ENCODE results near the gene LRRC4. TPM values are rescaled to one million over a fixed set of nuclear protein-coding genes. Genes with fewer than 3 reads are reported as not detected.

The LRRC4 gene
- total RNA-seq, 2 donors from 2014 or later = 2.9 to 7.2 TPM

DNA sequence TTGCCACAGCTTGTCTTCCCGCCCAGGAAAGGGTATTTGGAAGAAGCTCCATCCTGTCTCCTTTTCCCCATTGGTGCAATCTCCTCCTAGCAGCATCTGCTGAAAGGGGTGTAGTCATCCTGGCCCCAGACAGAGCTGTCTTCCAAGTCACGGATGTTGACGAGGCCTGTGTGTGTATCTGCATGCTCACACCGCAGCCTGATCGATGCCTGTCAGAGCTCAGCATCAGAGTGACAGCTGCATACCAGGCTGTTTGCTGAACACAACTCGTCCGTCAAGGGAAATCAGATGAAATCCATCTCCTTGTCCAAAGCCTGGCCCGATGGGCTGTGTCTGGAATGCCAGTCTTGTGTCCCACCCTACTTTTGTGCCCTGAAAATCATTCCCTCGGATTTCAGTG lies 21.2 kb upstream of the LRRC4 start:
- no peak overlapping the region for H3K4me3 ChIP-seq
- no peak for DNase-seq (ENCODE audit: low spot score)
- no peak overlapping the region for H3K27ac ChIP-seq
- H3K36me3 ChIP-seq = no peaks in the 10 kb centered on the region
- no peaks in the 10 kb centered on the region for H3K9me3 ChIP-seq
- H3K27me3 ChIP-seq = no peaks in the 10 kb centered on the region
- peaks cover 0 to 6% of the 10 kb centered on the region in 2 donors for H3K4me1 ChIP-seq
- TF ChIP-seq, protein P1, sequence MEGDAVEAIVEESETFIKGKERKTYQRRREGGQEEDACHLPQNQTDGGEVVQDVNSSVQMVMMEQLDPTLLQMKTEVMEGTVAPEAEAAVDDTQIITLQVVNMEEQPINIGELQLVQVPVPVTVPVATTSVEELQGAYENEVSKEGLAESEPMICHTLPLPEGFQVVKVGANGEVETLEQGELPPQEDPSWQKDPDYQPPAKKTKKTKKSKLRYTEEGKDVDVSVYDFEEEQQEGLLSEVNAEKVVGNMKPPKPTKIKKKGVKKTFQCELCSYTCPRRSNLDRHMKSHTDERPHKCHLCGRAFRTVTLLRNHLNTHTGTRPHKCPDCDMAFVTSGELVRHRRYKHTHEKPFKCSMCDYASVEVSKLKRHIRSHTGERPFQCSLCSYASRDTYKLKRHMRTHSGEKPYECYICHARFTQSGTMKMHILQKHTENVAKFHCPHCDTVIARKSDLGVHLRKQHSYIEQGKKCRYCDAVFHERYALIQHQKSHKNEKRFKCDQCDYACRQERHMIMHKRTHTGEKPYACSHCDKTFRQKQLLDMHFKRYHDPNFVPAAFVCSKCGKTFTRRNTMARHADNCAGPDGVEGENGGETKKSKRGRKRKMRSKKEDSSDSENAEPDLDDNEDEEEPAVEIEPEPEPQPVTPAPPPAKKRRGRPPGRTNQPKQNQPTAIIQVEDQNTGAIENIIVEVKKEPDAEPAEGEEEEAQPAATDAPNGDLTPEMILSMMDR (IDR thresholded peaks at IDR 0.05) = no peak

DNA sequence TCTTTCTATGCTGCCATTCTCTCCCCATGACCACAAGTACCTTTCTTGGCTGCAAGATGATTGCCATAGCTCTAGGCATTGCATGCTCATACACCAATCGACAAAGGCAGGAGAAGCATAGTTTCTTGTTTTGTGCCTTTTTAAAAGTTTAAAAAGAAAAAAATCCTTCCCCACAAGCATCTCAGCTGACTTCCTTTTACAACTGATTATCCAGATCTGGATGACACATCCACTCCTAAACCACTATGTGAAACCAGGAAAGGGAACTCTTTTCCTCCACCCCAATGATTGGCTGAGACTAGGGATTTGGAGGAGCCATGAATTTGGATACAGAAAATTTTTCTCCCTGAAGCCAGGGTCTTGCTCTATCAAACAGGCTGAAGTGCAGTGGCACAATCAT lies 14.5 kb upstream of the LRRC4 start:
- TF ChIP-seq, protein P1 (IDR thresholded peaks at IDR 0.05) = no peak
- Histone ChIP-seq H3K36me3 (no peaks in the 10 kb centered on the region), H3K27ac (no peak overlapping the region), H3K4me3 (no peak overlapping the region), H3K9me3 (no peaks in the 10 kb centered on the region), H3K4me1 (no peaks in the 10 kb centered on the region), H3K27me3 (no peaks in the 10 kb centered on the region)
- no peak for DNase-seq (ENCODE audit: low spot score)

DNA sequence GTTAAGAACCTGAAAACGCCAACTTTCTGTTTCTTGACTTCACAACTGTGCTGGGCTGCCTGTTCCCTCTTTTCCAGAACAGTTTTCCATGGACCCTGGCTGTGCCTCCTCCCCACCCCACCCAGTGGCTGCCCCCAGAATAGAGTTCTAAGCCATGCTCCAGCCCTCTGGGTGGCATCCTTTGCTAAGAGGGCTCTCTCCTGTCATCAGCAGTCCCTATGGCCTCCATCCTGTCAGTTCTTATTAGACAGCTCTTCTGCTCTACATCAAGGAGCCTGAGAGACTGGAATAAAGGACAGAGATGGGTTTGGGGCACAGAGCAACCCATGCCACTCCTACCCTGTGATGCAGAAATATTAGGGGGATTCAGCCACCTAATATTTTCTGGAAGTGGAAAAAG lies 13.9 kb upstream of the LRRC4 start:
- Histone ChIP-seq H3K4me3 (no peak overlapping the region), H3K9me3 (no peaks in the 10 kb centered on the region), H3K36me3 (no peaks in the 10 kb centered on the region), H3K27ac (no peak overlapping the region), H3K4me1 (no peaks in the 10 kb centered on the region), H3K27me3 (no peaks in the 10 kb centered on the region)
- TF ChIP-seq, protein P1 (IDR thresholded peaks at IDR 0.05) = no peak
- DNase-seq (ENCODE audit: low spot score) = no peak

DNA sequence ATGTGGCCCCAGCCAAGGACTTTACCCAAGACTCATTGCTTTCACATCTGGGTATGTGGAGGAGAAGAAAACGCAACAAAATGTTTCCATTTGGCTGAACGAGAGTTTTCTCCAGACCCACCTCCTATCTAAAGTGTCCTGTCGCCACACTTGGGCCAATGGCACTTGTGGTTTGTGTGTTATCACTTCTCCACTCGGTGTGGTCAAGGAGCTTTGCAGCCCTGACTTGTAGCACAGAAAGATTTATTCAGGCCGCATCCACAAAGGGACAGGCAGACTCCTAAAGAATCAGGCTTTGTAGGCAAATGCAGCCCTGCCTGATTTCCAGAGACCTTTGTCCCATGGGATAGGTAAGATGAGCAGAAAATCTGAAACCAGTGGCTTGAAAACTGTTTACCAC lies 12.8 kb upstream of the LRRC4 start:
- Histone ChIP-seq H3K4me3 (no peak overlapping the region), H3K36me3 (no peaks in the 10 kb centered on the region), H3K27me3 (no peaks in the 10 kb centered on the region), H3K27ac (no peak overlapping the region), H3K9me3 (no peaks in the 10 kb centered on the region), H3K4me1 (no peaks in the 10 kb centered on the region)
- TF ChIP-seq, protein P1 (IDR thresholded peaks at IDR 0.05) = no peak
- DNase-seq (ENCODE audit: low spot score) = no peak

DNA sequence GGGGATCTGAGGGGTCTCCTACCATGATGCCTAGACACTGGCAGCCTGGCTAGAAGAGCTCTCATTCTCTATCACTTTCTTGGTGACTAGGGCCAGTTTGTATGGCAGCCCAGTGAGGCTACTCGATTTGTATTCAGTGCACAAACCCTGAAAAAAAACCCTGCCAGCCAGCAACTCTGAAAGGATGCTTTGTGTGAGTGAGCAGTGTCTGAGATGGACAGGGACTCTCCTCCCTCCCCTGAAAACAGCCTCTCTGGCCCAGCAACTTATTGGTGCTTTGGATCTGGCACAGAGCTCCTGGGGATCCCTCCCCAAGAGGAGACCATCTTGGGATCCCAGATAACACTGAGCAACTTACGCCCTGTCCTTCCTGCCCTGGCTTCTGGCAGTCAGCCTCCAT lies 10.8 kb upstream of the LRRC4 start:
- H3K4me1 ChIP-seq = no peaks in the 10 kb centered on the region
- H3K9me3 ChIP-seq = no peaks in the 10 kb centered on the region
- TF ChIP-seq, protein P1 (IDR thresholded peaks at IDR 0.05) = no peak
- H3K36me3 ChIP-seq = no peaks in the 10 kb centered on the region
- no peak overlapping the region for H3K27ac ChIP-seq
- no peaks in the 10 kb centered on the region for H3K27me3 ChIP-seq
- no peak overlapping the region for H3K4me3 ChIP-seq
- DNase-seq (ENCODE audit: low spot score) = no peak

DNA sequence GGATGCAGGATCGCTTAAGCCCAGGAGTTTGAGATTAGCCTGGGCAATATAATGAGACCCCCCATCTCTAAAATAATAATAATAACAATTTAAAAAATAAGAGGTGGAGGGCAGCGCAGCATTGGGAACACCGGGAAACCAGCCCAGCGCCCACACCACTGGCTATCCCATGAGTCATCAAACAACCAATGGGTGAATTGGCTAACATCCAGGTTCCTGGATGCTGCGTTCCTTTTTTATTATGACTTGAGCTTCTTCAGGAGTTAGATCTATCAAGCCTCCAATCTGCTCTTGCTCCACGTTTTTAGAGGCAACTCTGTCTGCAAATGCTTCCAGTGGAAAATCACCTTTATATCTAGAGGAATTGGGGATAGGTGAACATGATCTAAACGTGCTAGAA lies 10.0 kb upstream of the LRRC4 start:
- no peak overlapping the region for H3K27ac ChIP-seq
- no peaks in the 10 kb centered on the region for H3K36me3 ChIP-seq
- no peak overlapping the region for H3K4me3 ChIP-seq
- H3K27me3 ChIP-seq = no peaks in the 10 kb centered on the region
- H3K4me1 ChIP-seq = no peaks in the 10 kb centered on the region
- TF ChIP-seq, protein P1 (IDR thresholded peaks at IDR 0.05) = no peak
- no peak for DNase-seq (ENCODE audit: low spot score)
- H3K9me3 ChIP-seq = no peaks in the 10 kb centered on the region
